ENCODE results near the gene SMAD2. TPM values are rescaled to one million over a fixed set of nuclear protein-coding genes. Genes with fewer than 3 reads are reported as not detected.

Gene SMAD2
- total RNA-seq, 1 donor from 2014 or later: 144 TPM

GRCh38 chr18:47953471-47953931 lies 23.0 kb upstream of the SMAD2 start:
- Histone ChIP-seq H4K20me1 (ENCODE audit: insufficient read depth, low read length) (no peaks in the 10 kb centered on the region), H3K79me2 (ENCODE audit: insufficient read depth, low read length) (no peaks in the 10 kb centered on the region), H3K9me3 (ENCODE audit: insufficient read depth, low read depth, low read length) (no peaks in the 10 kb centered on the region), H3K27ac (ENCODE audit: low read depth, low read length) (no peak overlapping the region), H3K4me3 (ENCODE audit: insufficient read depth, low read depth, low read length) (no peak overlapping the region), H3K36me3 (ENCODE audit: insufficient read depth, low read length) (no peaks in the 10 kb centered on the region), H3K4me2 (ENCODE audit: low read length) (peak overlapping the region; percentile 25), H3K4me1 (ENCODE audit: insufficient read depth, low read length) (peaks cover 9% of the 10 kb centered on the region), H3K27me3 (ENCODE audit: insufficient read depth, low read length) (peaks cover 4% of the 10 kb centered on the region), H3K9ac (ENCODE audit: low read length) (no peak overlapping the region), H2AFZ (ENCODE audit: low read depth, low read length) (peak overlapping the region; percentile 3)
- FAIRE-seq: peak; percentile 66
- Mint-ChIP-seq H3K36me3 (ENCODE audit: low read depth, unreplicated experiment) (no peaks in the 10 kb centered on the region), H3K27ac (ENCODE audit: unreplicated experiment) (no peak overlapping the region), H3K4me3 (ENCODE audit: unreplicated experiment) (no peak overlapping the region), H3K27me3 (ENCODE audit: low read depth, unreplicated experiment) (peaks cover 9% of the 10 kb centered on the region), H3K4me1 (ENCODE audit: low read depth, unreplicated experiment) (peaks cover 3% of the 10 kb centered on the region), H3K9me3 (ENCODE audit: unreplicated experiment) (peaks cover 1% of the 10 kb centered on the region)
- TF ChIP-seq CTCF (IDR thresholded peaks at IDR 0.05; ENCODE audit: insufficient read depth, low read depth, low read length) (no peak), EZH2 (IDR thresholded peaks at IDR 0.05; ENCODE audit: insufficient read depth, low read length) (no peak)
- DNase-seq (ENCODE audit: low read depth): peak; percentile 68

- Histone ChIP-seq H3K36me3 (ENCODE audit: insufficient read depth, low read length) (no peaks in the 10 kb centered on the region), H3K27ac (ENCODE audit: low read depth, low read length) (no peak overlapping the region), H3K9me3 (ENCODE audit: insufficient read depth, low read depth, low read length) (no peaks in the 10 kb centered on the region), H4K20me1 (ENCODE audit: insufficient read depth, low read length) (no peaks in the 10 kb centered on the region), H3K9ac (ENCODE audit: low read length) (no peak overlapping the region), H3K4me3 (ENCODE audit: insufficient read depth, low read depth, low read length) (no peak overlapping the region), H3K27me3 (ENCODE audit: insufficient read depth, low read length) (peaks cover 4% of the 10 kb centered on the region), H3K4me1 (ENCODE audit: insufficient read depth, low read length) (peaks cover 9% of the 10 kb centered on the region), H3K79me2 (ENCODE audit: insufficient read depth, low read length) (no peaks in the 10 kb centered on the region), H3K4me2 (ENCODE audit: low read length) (no peak overlapping the region), H2AFZ (ENCODE audit: low read depth, low read length) (no peak overlapping the region)
- Mint-ChIP-seq H3K9me3 (ENCODE audit: unreplicated experiment) (peaks cover 2% of the 10 kb centered on the region), H3K4me3 (ENCODE audit: unreplicated experiment) (no peak overlapping the region), H3K36me3 (ENCODE audit: low read depth, unreplicated experiment) (no peaks in the 10 kb centered on the region), H3K4me1 (ENCODE audit: low read depth, unreplicated experiment) (peaks cover 5% of the 10 kb centered on the region), H3K27ac (ENCODE audit: unreplicated experiment) (no peak overlapping the region), H3K27me3 (ENCODE audit: low read depth, unreplicated experiment) (no peaks in the 10 kb centered on the region)
- no peak for DNase-seq (ENCODE audit: low read depth)
- FAIRE-seq: no peak
- TF ChIP-seq EZH2 (IDR thresholded peaks at IDR 0.05; ENCODE audit: insufficient read depth, low read length) (no peak), CTCF (IDR thresholded peaks at IDR 0.05; ENCODE audit: insufficient read depth, low read depth, low read length) (no peak)
These were observed 20.1 kb upstream of the SMAD2 start for GRCh38 chr18:47950511-47950910.

- H3K27ac ChIP-seq (ENCODE audit: low read depth, low read length): no peak overlapping the region
- no peak overlapping the region for H3K4me3 ChIP-seq (ENCODE audit: insufficient read depth, low read depth, low read length)
- no peak overlapping the region for H3K4me3 Mint-ChIP-seq (ENCODE audit: unreplicated experiment)
- H3K36me3 Mint-ChIP-seq (ENCODE audit: low read depth, unreplicated experiment): no peaks in the 10 kb centered on the region
- peaks cover 9% of the 10 kb centered on the region for H3K4me1 Mint-ChIP-seq (ENCODE audit: low read depth, unreplicated experiment)
- no peaks in the 10 kb centered on the region for H3K9me3 ChIP-seq (ENCODE audit: insufficient read depth, low read depth, low read length)
- no peak for DNase-seq (ENCODE audit: low read depth)
- H3K9me3 Mint-ChIP-seq (ENCODE audit: unreplicated experiment): peaks cover 2% of the 10 kb centered on the region
- no peak overlapping the region for H3K4me2 ChIP-seq (ENCODE audit: low read length)
- no peaks in the 10 kb centered on the region for H3K79me2 ChIP-seq (ENCODE audit: insufficient read depth, low read length)
- peaks cover 9% of the 10 kb centered on the region for H3K4me1 ChIP-seq (ENCODE audit: insufficient read depth, low read length)
- H3K27me3 Mint-ChIP-seq (ENCODE audit: low read depth, unreplicated experiment): no peaks in the 10 kb centered on the region
- H4K20me1 ChIP-seq (ENCODE audit: insufficient read depth, low read length): no peaks in the 10 kb centered on the region
- no peak overlapping the region for H2AFZ ChIP-seq (ENCODE audit: low read depth, low read length)
- no peaks in the 10 kb centered on the region for H3K36me3 ChIP-seq (ENCODE audit: insufficient read depth, low read length)
- H3K9ac ChIP-seq (ENCODE audit: low read length): no peak overlapping the region
- no peak overlapping the region for H3K27ac Mint-ChIP-seq (ENCODE audit: unreplicated experiment)
- peaks cover 4% of the 10 kb centered on the region for H3K27me3 ChIP-seq (ENCODE audit: insufficient read depth, low read length)
- no peak for FAIRE-seq
- TF ChIP-seq EZH2 (IDR thresholded peaks at IDR 0.05; ENCODE audit: insufficient read depth, low read length) (no peak), CTCF (IDR thresholded peaks at IDR 0.05; ENCODE audit: insufficient read depth, low read depth, low read length) (no peak)
These were observed 18.7 kb upstream of the SMAD2 start for GRCh38 chr18:47949202-47949601.

All from astrocyte (in vitro differentiated cells and primary cell).